Vagina (tissue), 2 donors: ENCODE measurements around the gene LSM6.

Experiments
- POLR2AphosphoS5 ChIP-seq, 2 donors: sonication (generic); formaldehyde crosslinking; IDR thresholded peaks; one replicate each; pipeline ENCODE4 v1.9.0; 2017; ENCODE audit warnings: antibody characterized with exemption in 2 of 2, mild to moderate bottlenecking in 2 of 2, low read depth in 1 of 2; ENCODE audit not compliant: insufficient read depth in 1 of 2
- TF ChIP-seq, protein P1 (sequence below), 3 experiments: fragments of 450-650 bp in 2 of 3; fragments of 200-600 bp in 1 of 3; sonication (generic) in 1 of 3; IDR thresholded peaks; one replicate each; pipeline ENCODE4 v1.5.1; 2017 to 2019; ENCODE audit warnings: antibody characterized with exemption in 3 of 3, mild to moderate bottlenecking in 2 of 3, moderate library complexity in 2 of 3

GRCh38 chr4:146161243-146161642 is 14.3 kb upstream of the LSM6 start:
- no peak for TF ChIP-seq POLR2AphosphoS5 (IDR thresholded peaks at IDR 0.05; ENCODE audit: insufficient read depth in 1 of 2, low read depth in 1 of 2)
- TF ChIP-seq, protein P1, sequence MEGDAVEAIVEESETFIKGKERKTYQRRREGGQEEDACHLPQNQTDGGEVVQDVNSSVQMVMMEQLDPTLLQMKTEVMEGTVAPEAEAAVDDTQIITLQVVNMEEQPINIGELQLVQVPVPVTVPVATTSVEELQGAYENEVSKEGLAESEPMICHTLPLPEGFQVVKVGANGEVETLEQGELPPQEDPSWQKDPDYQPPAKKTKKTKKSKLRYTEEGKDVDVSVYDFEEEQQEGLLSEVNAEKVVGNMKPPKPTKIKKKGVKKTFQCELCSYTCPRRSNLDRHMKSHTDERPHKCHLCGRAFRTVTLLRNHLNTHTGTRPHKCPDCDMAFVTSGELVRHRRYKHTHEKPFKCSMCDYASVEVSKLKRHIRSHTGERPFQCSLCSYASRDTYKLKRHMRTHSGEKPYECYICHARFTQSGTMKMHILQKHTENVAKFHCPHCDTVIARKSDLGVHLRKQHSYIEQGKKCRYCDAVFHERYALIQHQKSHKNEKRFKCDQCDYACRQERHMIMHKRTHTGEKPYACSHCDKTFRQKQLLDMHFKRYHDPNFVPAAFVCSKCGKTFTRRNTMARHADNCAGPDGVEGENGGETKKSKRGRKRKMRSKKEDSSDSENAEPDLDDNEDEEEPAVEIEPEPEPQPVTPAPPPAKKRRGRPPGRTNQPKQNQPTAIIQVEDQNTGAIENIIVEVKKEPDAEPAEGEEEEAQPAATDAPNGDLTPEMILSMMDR (IDR thresholded peaks at IDR 0.05) = no peak
